HL-60 (cell line): ENCODE data around the gene SPSB2.

Experiments used
- CTCF ChIP-seq: IDR thresholded peaks from one replicate; pipeline ENCODE4 v1.5.1; 2011; ENCODE audit warnings: low read length, control low read depth, inconsistent platforms; ENCODE audit not compliant: insufficient read depth
- GABPA ChIP-seq: IDR thresholded peaks from 2 replicates; pipeline ENCODE4 v1.6.1; 2012; ENCODE audit warnings: low read depth
- POLR2AphosphoS5 ChIP-seq: IDR thresholded peaks from 2 replicates; pipeline ENCODE4 v1.6.1; 2012; ENCODE audit warnings: low read depth
- REST ChIP-seq: IDR thresholded peaks from 2 replicates; pipeline ENCODE4 v1.6.1; 2012; ENCODE audit warnings: low read depth; ENCODE audit not compliant: insufficient replicate concordance
- SPI1 ChIP-seq: IDR thresholded peaks from 2 replicates; pipeline ENCODE4 v1.6.1; 2012; ENCODE audit warnings: low read depth, mild to moderate bottlenecking, borderline replicate concordance

GRCh38 chr12:6836851-6837250 is 36.3 kb downstream of the SPSB2 start:
- TF ChIP-seq GABPA (no peak), CTCF (no peak), POLR2AphosphoS5 (no peak), REST (no peak), SPI1 (no peak)
